Left lung (tissue), 10 donors: ENCODE measurements around the gene TCFL5. TPM values are rescaled to one million over a fixed set of nuclear protein-coding genes. Genes with fewer than 3 reads are reported as not detected.

Experiments
- ATAC-seq: fragments of 200-7000 bp; cut with Tn5 transposase; one replicate; pipeline ENCODE4 v1.9.1; 2020; ENCODE audit warnings: moderate library complexity
- DNase-seq, 4 donors: peaks; one replicate each; pipeline ENCODE4 v3.0.0-alpha.2; 2013 to 2020
- H3K27ac ChIP-seq, 2 donors: fragments of 200-600 bp; sonication (generic) in 1 of 2; one replicate each; pipeline versions ENCODE4 v1.5.0 to v1.8.0; 2020 to 2021
- H3K27me3 ChIP-seq, 2 donors: fragments of 200-600 bp; sonication (generic) in 1 of 2; one replicate each; pipeline versions ENCODE4 v1.5.0 to v1.8.0; 2020 to 2021
- H3K36me3 ChIP-seq, 2 donors: fragments of 200-600 bp; sonication (generic) in 1 of 2; one replicate each; pipeline versions ENCODE4 v1.5.0 to v1.8.0; 2020 to 2021
- H3K4me1 ChIP-seq, 2 donors: fragments of 200-600 bp; one replicate each; pipeline ENCODE4 v1.8.0; 2021
- H3K4me3 ChIP-seq, 2 donors: fragments of 200-600 bp; sonication (generic) in 1 of 2; one replicate each; pipeline versions ENCODE4 v1.5.0 to v1.8.0; 2020 to 2021; ENCODE audit warnings: mild to moderate bottlenecking in 1 of 2
- H3K9me3 ChIP-seq, 2 donors: fragments of 200-600 bp; sonication (generic) in 1 of 2; one replicate each; pipeline versions ENCODE4 v1.5.0 to v1.8.0; 2020 to 2021
- CTCF ChIP-seq, 2 donors: fragments of 200-600 bp; sonication (generic) in 1 of 2; IDR thresholded peaks; one replicate each; pipeline versions ENCODE4 v1.5.0 to v1.8.0; 2021; ENCODE audit warnings: antibody characterized with exemption in 2 of 2
- intact Hi-C, 2 donors: fragments of 100-400 bp; cut with DNase I; formaldehyde crosslinking; loops; one replicate each; pipeline versions ENCODE4 v1.11.2 to v1.14.2; 2022
- polyA plus RNA-seq, 6 donors: library from polyadenylated mRNA; unstranded; fragments of 120-200 nt; gene quantifications; one replicate each; pipeline ENCODE4 v1.2.1, GENCODE V29; 2013; ENCODE audit not compliant: insufficient read length in 6 of 6
- total RNA-seq, 2 donors: library from RNA; stranded (reverse); fragmentation: NEBNext Ultra II Directional; extraction: Animal tissue kit (Norgen Biotek cat#: 25700); gene quantifications; one replicate each; pipeline ENCODE4 v1.2.1, GENCODE V29; 2021
- donor health status: DM: no; HTN: yes; CAD: no.
- donor health status: DM: no; HTN: no; CAD: no.

Gene TCFL5
- total and polyA plus RNA-seq, 8 donors, result 7.4 to 13.7 (median 10.9) TPM

- no peak for TF ChIP-seq CTCF (IDR thresholded peaks at IDR 0.05)
- Histone ChIP-seq H3K27me3 (no peaks in the 10 kb centered on the region), H3K9me3 (no peaks in the 10 kb centered on the region), H3K4me3 (peak overlapping the region in 1 of 2 donors; percentile 97), H3K27ac (peak overlapping the region in 1 of 2 donors; percentile 91), H3K36me3 (peaks cover 0 to 53% of the 10 kb centered on the region in 2 donors), H3K4me1 (peaks cover 17 to 56% of the 10 kb centered on the region in 2 donors)
- intact Hi-C loops, result no loop called here
- DNase-seq (no peak), ATAC-seq (no peak)
Measured at GRCh38 chr20:62806383-62807050, 55.1 kb downstream of the TCFL5 start.

- Histone ChIP-seq H3K36me3 (peaks cover 0 to 53% of the 10 kb centered on the region in 2 donors), H3K27me3 (no peaks in the 10 kb centered on the region), H3K27ac (peak overlapping the region; percentile 80 to 91), H3K4me1 (peaks cover 17 to 56% of the 10 kb centered on the region in 2 donors), H3K4me3 (peak overlapping the region; percentile 94 to 97), H3K9me3 (no peaks in the 10 kb centered on the region)
- DNase-seq (peak in 2 of 4 donors; percentile 81 to 91), ATAC-seq (peak; percentile 23)
- no peak for TF ChIP-seq CTCF (IDR thresholded peaks at IDR 0.05)
- intact Hi-C loops, result no loop called here
Measured at GRCh38 chr20:62805711-62806382, 55.8 kb downstream of the TCFL5 start.

DNA sequence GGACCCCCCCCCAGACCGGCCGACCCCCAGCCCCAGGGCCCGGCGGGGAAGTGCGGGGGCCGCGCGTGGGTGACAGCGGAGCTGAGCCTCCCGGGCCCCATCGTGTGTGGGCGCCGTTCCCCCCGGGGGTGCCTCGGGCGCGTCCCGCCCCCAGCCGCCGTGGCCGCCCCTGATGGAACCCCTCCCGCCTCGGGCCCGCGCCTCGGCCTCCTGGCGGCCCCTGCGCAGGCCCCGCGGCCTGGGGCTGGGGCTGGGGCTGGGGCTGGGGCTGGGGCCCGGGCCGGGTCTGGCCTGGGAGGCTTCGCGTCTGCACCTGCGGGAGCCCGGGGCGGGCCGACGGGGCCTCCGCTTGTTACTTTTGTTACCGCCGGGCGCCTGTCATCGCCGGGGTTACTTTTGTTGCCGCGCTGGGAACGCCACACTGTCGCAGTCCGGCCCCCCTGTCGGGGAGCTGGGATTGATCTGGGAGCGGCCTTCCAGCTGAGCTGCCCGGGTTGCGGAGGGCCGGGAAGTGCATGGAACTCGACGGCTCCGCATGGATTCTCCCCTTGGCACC, 56.4 kb downstream of the TCFL5 start:
- H3K4me1 ChIP-seq, result peaks cover 17 to 56% of the 10 kb centered on the region in 2 donors
- peaks cover 0 to 53% of the 10 kb centered on the region in 2 donors for H3K36me3 ChIP-seq
- DNase-seq (no peak), ATAC-seq (peak; percentile 31)
- H3K9me3 ChIP-seq, result no peaks in the 10 kb centered on the region
- no peaks in the 10 kb centered on the region for H3K27me3 ChIP-seq
- no peak for TF ChIP-seq CTCF (IDR thresholded peaks at IDR 0.05)
- H3K4me3 ChIP-seq, result peak overlapping the region; percentile 94 to 97
- intact Hi-C loops, result no loop called here
- H3K27ac ChIP-seq, result peak overlapping the region; percentile 80 to 91

DNA sequence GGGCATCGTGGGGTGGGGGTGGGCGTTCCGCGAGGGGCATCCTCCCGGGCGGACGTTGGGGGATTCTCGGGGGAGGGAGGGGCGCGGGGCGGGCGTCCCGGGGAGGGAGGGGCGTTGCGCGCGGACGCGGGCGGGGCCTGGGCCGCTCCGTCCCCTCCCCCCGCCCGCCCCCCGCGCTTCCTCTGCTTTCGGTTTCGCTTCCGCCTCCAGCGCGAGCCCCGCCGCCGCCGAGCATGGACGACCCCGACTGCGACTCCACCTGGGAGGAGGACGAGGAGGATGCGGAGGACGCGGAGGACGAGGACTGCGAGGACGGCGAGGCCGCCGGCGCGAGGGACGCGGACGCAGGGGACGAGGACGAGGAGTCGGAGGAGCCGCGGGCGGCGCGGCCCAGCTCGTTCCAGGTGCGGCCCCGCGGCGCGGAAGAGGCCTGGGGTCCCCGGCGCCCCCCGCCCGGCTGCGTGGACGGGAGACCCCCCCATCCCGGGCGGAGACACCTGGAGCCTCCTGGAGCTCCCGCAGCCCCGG, 56.9 kb downstream of the TCFL5 start, which contains the start of gene OGFR:
Gene OGFR, plus strand, starts transcription at position 209 of the 528 bp plus-strand sequence. Its CDS starts 25 bp downstream, at position 234.
- intact Hi-C loops, result no loop called here
- Histone ChIP-seq H3K27ac (peak within 1 kb of the TSS; percentile 80 to 91), H3K4me1 (peaks cover 17 to 56% of the 10 kb centered on the region in 2 donors)

More for the DNA sequence above, 56.9 kb downstream of the TCFL5 start, which contains the start of gene OGFR:
- no peak for TF ChIP-seq CTCF (IDR thresholded peaks at IDR 0.05)
- H3K9me3 ChIP-seq, result no peaks in the 10 kb centered on the region
- H3K4me3 ChIP-seq, result peak within 1 kb of the TSS; percentile 94 to 97
- peak; percentile 57 for ATAC-seq
- no peaks in the 10 kb centered on the region for H3K27me3 ChIP-seq
- DNase-seq, result peak in 3 of 4 donors; percentile 74 to 92 (median 75)
- peaks cover 0 to 53% of the 10 kb centered on the region in 2 donors for H3K36me3 ChIP-seq
